Right lobe of liver (tissue), 6 donors: ENCODE measurements around the gene RBPJL. TPM values are rescaled to one million over a fixed set of nuclear protein-coding genes. Genes with fewer than 3 reads are reported as not detected.

Experiments used
- ATAC-seq, 4 donors: fragments of 200-7000 bp; cut with Tn5 transposase; one replicate each; pipeline ENCODE4 v1.9.1; 2020; ENCODE audit warnings: mild to moderate bottlenecking in 4 of 4, moderate library complexity in 4 of 4
- DNase-seq, 3 donors: peaks; one replicate each; pipeline ENCODE4 v3.0.0-alpha.2; 2020
- H3K27ac ChIP-seq, 3 donors: fragments of 200-600 bp; one replicate each; pipeline ENCODE4 v1.8.0; 2022
- H3K27me3 ChIP-seq, 2 donors: fragments of 200-600 bp; one replicate each; pipeline ENCODE4 v1.8.0; 2022
- H3K36me3 ChIP-seq, 4 donors: fragments of 200-600 bp; sonication (generic) in 1 of 4; one replicate each; pipeline versions ENCODE4 v1.5.1 to v1.8.0; 2017 to 2022; ENCODE audit warnings: control low read depth in 1 of 4
- H3K4me1 ChIP-seq, 4 donors: fragments of 200-600 bp; sonication (generic) in 1 of 4; one replicate each; pipeline versions ENCODE4 v1.5.1 to v1.8.0; 2017 to 2022; ENCODE audit warnings: control low read depth in 1 of 4
- H3K4me3 ChIP-seq, 3 donors: fragments of 200-600 bp; one replicate each; pipeline ENCODE4 v1.8.0; 2022
- H3K9me3 ChIP-seq, 4 donors: fragments of 200-600 bp; sonication (generic) in 1 of 4; one replicate each; pipeline versions ENCODE4 v1.5.1 to v1.8.0; 2017 to 2022; ENCODE audit warnings: control low read depth in 1 of 4
- POLR2A ChIP-seq: fragments of 450-650 bp; IDR thresholded peaks from one replicate; pipeline ENCODE4 v1.6.1; 2017; ENCODE audit warnings: antibody characterized with exemption, mild to moderate bottlenecking
- WGBS: methylation state at CpG from one replicate; pipeline ENCODE4 v1.1.6; 2018; ENCODE audit warnings: low coverage, low lambda C conversion rate; ENCODE audit not compliant: insufficient coverage; ENCODE audit errors: missing lambda C conversion rate; 5-methylcytosine and 5-hydroxymethylcytosine counted together
- intact Hi-C, 2 donors: fragments of 100-400 bp; cut with DNase I; formaldehyde crosslinking; loops; one replicate each; pipeline versions ENCODE4 v1.11.2 to v1.14.1; 2022
- total RNA-seq, 6 experiments: library from RNA; depleted of rRNA in 2 of 6; stranded (reverse); fragments of >200 nt in 2 of 6; fragmentation: NEBNext Ultra II Directional in 3 of 6; extraction: Animal tissue kit (Norgen Biotek cat#: 25700) in 3 of 6; gene quantifications; one replicate each; pipeline versions ENCODE4 v1.1.0 to v1.2.4, GENCODE V29; 2016 to 2023
- TF ChIP-seq, protein P1 (sequence below), 4 donors: fragments of 200-600 bp in 3 of 4; fragments of 450-650 bp in 1 of 4; IDR thresholded peaks; one replicate each; pipeline versions ENCODE4 v1.5.1 to v1.8.0; 2016 to 2022; ENCODE audit warnings: antibody characterized with exemption in 4 of 4, mild to moderate bottlenecking in 2 of 4
- donor health status: DM: no; HTN: yes; CAD: no.
- donor health status: DM: no; HTN: no; CAD: no.
- donor health status: DM: no; HTN: no; CAD: no.
- donor health status: DM: no; HTN: yes; CAD: no.
- donor health status: DM: no; HTN: yes; CAD: no.

Gene RBPJL
- total RNA-seq, 6 experiments from 2014 or later = not detected

DNA sequence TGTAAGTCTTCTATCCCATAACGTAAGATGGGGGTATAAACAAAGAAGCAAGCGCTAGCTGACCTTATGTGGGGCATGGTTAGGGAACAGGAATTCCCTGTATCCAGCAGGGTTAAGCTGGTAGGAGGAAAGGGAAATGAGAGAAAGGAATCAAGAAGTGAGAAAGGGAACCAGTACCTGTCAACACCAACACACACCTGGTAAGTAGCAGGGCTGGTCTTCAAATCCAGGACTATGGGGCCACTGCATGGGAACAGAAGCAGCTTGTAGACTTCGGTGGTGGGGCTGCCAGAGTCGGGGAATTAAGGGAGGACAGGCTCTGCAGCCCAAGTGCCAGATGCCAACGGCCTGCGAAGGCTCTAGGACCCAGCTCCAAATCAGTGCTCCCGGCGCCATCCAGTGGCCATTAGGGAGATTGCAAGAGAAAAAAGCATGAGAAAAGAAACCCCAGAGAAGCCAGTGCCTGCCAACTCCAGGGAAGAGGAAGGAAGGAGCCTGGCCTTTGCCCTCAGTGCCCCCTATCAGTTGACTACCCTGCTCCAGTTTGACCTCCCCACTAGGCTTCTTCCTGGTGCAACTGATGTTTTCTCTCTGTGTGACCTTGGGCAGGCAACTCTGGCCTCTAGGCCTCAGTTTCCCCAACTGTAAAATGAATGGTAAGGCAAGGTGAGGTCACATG, 15.8 kb upstream of the RBPJL start:
- no peak for TF ChIP-seq POLR2A
- TF ChIP-seq, protein P1, sequence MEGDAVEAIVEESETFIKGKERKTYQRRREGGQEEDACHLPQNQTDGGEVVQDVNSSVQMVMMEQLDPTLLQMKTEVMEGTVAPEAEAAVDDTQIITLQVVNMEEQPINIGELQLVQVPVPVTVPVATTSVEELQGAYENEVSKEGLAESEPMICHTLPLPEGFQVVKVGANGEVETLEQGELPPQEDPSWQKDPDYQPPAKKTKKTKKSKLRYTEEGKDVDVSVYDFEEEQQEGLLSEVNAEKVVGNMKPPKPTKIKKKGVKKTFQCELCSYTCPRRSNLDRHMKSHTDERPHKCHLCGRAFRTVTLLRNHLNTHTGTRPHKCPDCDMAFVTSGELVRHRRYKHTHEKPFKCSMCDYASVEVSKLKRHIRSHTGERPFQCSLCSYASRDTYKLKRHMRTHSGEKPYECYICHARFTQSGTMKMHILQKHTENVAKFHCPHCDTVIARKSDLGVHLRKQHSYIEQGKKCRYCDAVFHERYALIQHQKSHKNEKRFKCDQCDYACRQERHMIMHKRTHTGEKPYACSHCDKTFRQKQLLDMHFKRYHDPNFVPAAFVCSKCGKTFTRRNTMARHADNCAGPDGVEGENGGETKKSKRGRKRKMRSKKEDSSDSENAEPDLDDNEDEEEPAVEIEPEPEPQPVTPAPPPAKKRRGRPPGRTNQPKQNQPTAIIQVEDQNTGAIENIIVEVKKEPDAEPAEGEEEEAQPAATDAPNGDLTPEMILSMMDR (IDR thresholded peaks at IDR 0.05) = peak; percentile 84 to 92 (median 87)
- Histone ChIP-seq H3K27me3 (peaks cover 0 to 6% of the 10 kb centered on the region in 2 donors), H3K36me3 (no peaks in the 10 kb centered on the region), H3K9me3 (no peaks in the 10 kb centered on the region), H3K4me1 (peaks cover 0 to 9% (median 3%) of the 10 kb centered on the region in 4 donors), H3K27ac (no peak overlapping the region), H3K4me3 (no peak overlapping the region)
- ATAC-seq (peak; percentile 82 to 92 (median 86)), DNase-seq (peak; percentile 71 to 79 (median 78))
- WGBS = 15% methylated on average over 8 of the region's 8 CpGs
- intact Hi-C loops = no loop called here

DNA sequence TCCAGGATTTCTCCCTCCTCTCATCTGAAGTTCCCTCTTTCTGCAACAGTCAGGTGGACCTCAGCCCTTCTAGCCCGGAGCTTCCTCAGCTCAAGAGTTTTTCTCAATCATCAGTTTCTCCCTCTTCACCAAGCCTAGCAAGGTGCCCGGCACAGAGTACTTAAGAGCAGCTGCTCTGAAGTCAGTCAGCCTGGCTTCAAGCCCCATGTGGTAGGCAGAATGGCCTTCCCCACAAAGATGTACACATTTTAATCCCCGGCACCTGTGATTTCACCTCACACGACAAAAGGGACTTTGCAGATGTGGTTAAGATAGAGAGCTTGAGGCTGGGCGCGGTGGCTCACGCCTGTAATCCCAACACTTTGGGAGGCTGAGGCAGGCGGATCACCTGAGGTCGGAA, 15.1 kb upstream of the RBPJL start:
- 69% methylated on average over 9 of the region's 9 CpGs for WGBS
- ATAC-seq (no peak), DNase-seq (no peak)
- intact Hi-C loops = no loop called here
- no peaks in the 10 kb centered on the region for H3K9me3 ChIP-seq
- TF ChIP-seq, protein P1 (IDR thresholded peaks at IDR 0.05) = no peak
- TF ChIP-seq POLR2A = no peak
- H3K4me1 ChIP-seq = peaks cover 0 to 9% (median 3%) of the 10 kb centered on the region in 4 donors
- no peak overlapping the region for H3K27ac ChIP-seq
- peaks cover 0 to 6% of the 10 kb centered on the region in 2 donors for H3K27me3 ChIP-seq
- H3K36me3 ChIP-seq = no peaks in the 10 kb centered on the region
- H3K4me3 ChIP-seq = no peak overlapping the region

DNA sequence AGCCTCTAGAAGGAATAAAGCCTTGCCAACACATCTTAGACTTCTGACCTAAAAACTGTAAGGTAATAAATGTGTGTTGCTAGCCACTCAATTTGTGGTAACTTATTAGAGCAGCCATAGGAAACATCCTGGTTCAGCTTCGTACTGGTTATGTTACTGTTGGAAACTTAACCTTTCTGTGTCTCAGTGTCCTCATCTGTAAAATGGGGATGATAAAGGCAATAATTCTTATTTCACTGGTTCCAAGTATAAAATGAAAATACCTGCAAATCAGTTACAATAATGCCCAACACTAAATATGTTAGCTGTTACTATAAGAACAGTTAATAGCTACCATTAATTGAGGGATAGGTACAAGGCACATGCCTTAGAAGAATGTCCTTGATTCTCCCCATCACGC, 14.3 kb upstream of the RBPJL start:
- no peaks in the 10 kb centered on the region for H3K36me3 ChIP-seq
- TF ChIP-seq, protein P1 (IDR thresholded peaks at IDR 0.05) = no peak
- no peak for TF ChIP-seq POLR2A
- H3K4me1 ChIP-seq = peaks cover 0 to 9% (median 3%) of the 10 kb centered on the region in 4 donors
- no peak for DNase-seq
- no peak overlapping the region for H3K4me3 ChIP-seq
- no peaks in the 10 kb centered on the region for H3K9me3 ChIP-seq
- H3K27ac ChIP-seq = no peak overlapping the region
- ATAC-seq = no peak
- intact Hi-C loops = no loop called here
- 46% methylated on average over 2 of the region's 2 CpGs for WGBS
- peaks cover 0 to 6% of the 10 kb centered on the region in 2 donors for H3K27me3 ChIP-seq

DNA sequence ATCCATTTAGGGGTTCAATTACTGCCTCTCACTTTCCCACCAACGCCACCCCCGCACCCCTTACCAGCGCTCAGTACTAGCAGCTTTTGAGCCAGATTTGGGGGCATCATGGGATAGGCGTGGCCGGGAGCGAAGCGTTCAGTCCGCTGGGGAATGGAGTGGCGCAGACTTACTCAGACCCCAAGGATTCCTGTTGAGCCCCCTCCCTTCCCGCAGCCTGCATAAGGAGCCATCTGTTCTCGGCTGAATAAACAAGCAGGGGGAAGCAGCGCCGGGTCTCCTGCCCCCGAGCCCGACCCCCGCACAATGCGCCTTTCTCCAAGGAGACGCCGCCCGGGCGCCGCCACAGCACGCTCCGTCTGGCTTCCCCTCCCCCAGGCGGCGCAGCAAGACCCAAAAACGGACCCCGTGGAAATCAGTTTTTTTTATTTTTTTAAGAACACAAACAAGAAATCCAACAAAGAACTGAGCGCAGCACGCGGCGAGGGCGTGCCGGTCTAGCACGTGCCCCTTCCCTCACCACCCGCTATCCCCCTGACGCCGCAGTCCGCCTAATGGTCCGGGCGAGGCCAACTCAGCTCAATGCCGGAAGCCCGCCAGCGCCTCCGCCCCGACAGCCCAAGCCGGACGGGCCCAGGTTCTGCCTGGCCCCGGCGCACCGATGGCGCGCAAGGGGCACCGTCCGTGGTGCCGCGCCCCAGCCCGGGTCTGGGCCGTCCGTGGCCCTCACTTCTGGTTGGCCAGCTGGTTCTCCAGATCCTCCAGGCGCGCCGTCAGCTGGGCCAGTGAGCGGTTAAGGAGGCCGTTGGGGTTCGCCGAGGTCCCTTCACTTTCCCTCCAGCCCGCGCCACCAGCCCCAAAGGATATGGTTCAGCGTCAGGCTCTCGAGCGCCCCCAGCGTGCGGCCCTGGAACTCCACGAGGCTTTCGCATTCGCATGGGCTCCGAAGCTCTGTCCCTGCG, 13.3 kb upstream of the RBPJL start:
- 3% methylated on average over 35 of the region's 79 CpGs for WGBS
- TF ChIP-seq, protein P1 (IDR thresholded peaks at IDR 0.05) = peak; percentile 78 to 96 (median 92)
- TF ChIP-seq POLR2A = no peak
- intact Hi-C loops = no loop called here

More for the DNA sequence above, 13.3 kb upstream of the RBPJL start:
- Histone ChIP-seq H3K27me3 (peaks cover 0 to 6% of the 10 kb centered on the region in 2 donors), H3K27ac (no peak overlapping the region), H3K4me3 (peak overlapping the region; percentile 44 to 51 (median 47)), H3K9me3 (no peaks in the 10 kb centered on the region), H3K36me3 (no peaks in the 10 kb centered on the region), H3K4me1 (peaks cover 0 to 9% (median 3%) of the 10 kb centered on the region in 4 donors)
- DNase-seq (peak; percentile 80 to 86 (median 82)), ATAC-seq (peak; percentile 89 to 93 (median 92))
